CD4-positive, alpha-beta memory T cell (primary cell): ENCODE data around the gene FAM110D. TPM values are rescaled to one million over a fixed set of nuclear protein-coding genes. Genes with fewer than 3 reads are reported as not detected.

Source experiments
- CTCF ChIA-PET: fragments of 350-600 bp; sonication (Branson Sonifier 250); formaldehyde crosslinking; loops from one replicate; lab custom pipeline; 2021; ENCODE audit warnings: inconsistent platforms; ENCODE audit not compliant: partially characterized antibody; lab: Charles Lee
- POLR2A ChIA-PET: fragments of 350-600 bp; sonication (Branson Sonifier 250); formaldehyde crosslinking; loops from one replicate; lab custom pipeline; 2021; ENCODE audit not compliant: partially characterized antibody; lab: Charles Lee
- DNase-seq, 5 donors: peaks; one replicate each; pipeline versions ENCODE4 v3.0.0 to v3.0.0-alpha.2; 2020 to 2022; ENCODE audit warnings: mixed read lengths in 1 of 5
- H3K27ac ChIP-seq: one replicate; pipeline ENCODE4 v1.7.0; 2013; ENCODE audit warnings: low read depth, low read length
- H3K27me3 ChIP-seq: 2 replicates; pipeline ENCODE4 v1.7.0; 2013; ENCODE audit warnings: mild to moderate bottlenecking, low read length, moderate library complexity; ENCODE audit not compliant: insufficient read depth
- H3K36me3 ChIP-seq: 2 replicates; pipeline ENCODE4 v1.7.0; 2013; ENCODE audit warnings: mild to moderate bottlenecking, low read length, moderate library complexity; ENCODE audit not compliant: insufficient read depth
- H3K4me1 ChIP-seq: 2 replicates; pipeline ENCODE4 v1.7.0; 2013; ENCODE audit warnings: mild to moderate bottlenecking, low read length, moderate library complexity; ENCODE audit not compliant: insufficient read depth
- H3K4me3 ChIP-seq, 2 donors: one replicate each; pipeline ENCODE4 v1.7.0; 2013; ENCODE audit warnings: low read length in 2 of 2, mild to moderate bottlenecking in 1 of 2
- H3K9me3 ChIP-seq, 2 donors: one replicate each; pipeline ENCODE4 v1.7.0; 2013; ENCODE audit warnings: low read length in 2 of 2, control low read depth in 1 of 2; ENCODE audit not compliant: control insufficient read depth in 1 of 2
- H3K27ac Mint-ChIP-seq, 7 donors: one replicate each; pipeline ENCODE4 v1.8.0; 2020 to 2021; ENCODE audit warnings: mixed read lengths in 7 of 7, mild to moderate bottlenecking in 6 of 7, inconsistent platforms in 3 of 7, moderate library complexity in 3 of 7
- H3K27me3 Mint-ChIP-seq, 2 donors: one replicate each; pipeline ENCODE4 v1.8.0; 2020 to 2021; ENCODE audit warnings: mixed read lengths in 2 of 2
- H3K36me3 Mint-ChIP-seq, 2 donors: one replicate each; pipeline ENCODE4 v1.8.0; 2020 to 2021; ENCODE audit warnings: mixed read lengths in 2 of 2, inconsistent platforms in 1 of 2, mild to moderate bottlenecking in 1 of 2
- H3K4me1 Mint-ChIP-seq, 4 donors: one replicate each; pipeline ENCODE4 v1.8.0; 2020 to 2021; ENCODE audit warnings: mixed read lengths in 4 of 4, mild to moderate bottlenecking in 1 of 4
- H3K4me3 Mint-ChIP-seq, 8 donors: one replicate each; pipeline ENCODE4 v1.8.0; 2020 to 2021; ENCODE audit warnings: mixed read lengths in 8 of 8, mild to moderate bottlenecking in 7 of 8, moderate library complexity in 6 of 8, inconsistent platforms in 3 of 8
- H3K9me3 Mint-ChIP-seq, 8 donors: one replicate each; pipeline ENCODE4 v1.8.0; 2020 to 2021; ENCODE audit warnings: mixed read lengths in 8 of 8, mild to moderate bottlenecking in 5 of 8, inconsistent platforms in 3 of 8, moderate library complexity in 1 of 8
- intact Hi-C: fragments of 100-400 bp; cut with micrococcal nuclease; formaldehyde crosslinking; loops from one replicate; pipeline ENCODE4 v1.15.1; 2023
- polyA plus RNA-seq, 2 donors: library from polyadenylated mRNA; unstranded; fragments of 300-500 nt; fragmentation: Illumina TruSeq; gene quantifications; one replicate each; pipeline ENCODE4 v1.2.3, GENCODE V29; 2021
- total RNA-seq, 2 experiments: library from RNA; stranded (reverse); gene quantifications; one replicate each; pipeline ENCODE4 v1.2.3, GENCODE V29; 2021

FAM110D gene
- total and polyA plus RNA-seq, 4 experiments from 2014 or later = not detected

- no peaks in the 10 kb centered on the region for H3K27me3 Mint-ChIP-seq
- POLR2A ChIA-PET = interaction anchor here (1.1 to 9.5 kb wide), 4 partner anchors 7 to 163 kb away, joined by 3 to 189 read pairs (median 28); partner anchors contain the start of gene PDIK1L
- Histone ChIP-seq H3K4me3 (no peak overlapping the region), H3K9me3 (no peaks in the 10 kb centered on the region), H3K4me1 (peaks cover 63% of the 10 kb centered on the region), H3K27me3 (no peaks in the 10 kb centered on the region), H3K36me3 (no peaks in the 10 kb centered on the region), H3K27ac (peak overlapping the region; percentile 55)
- CTCF ChIA-PET = interaction anchor here (1.0 to 11.2 kb wide), 3 partner anchors 10 to 26 kb away, joined by 3 to 199 read pairs (median 10); no protein-coding TSS in a partner anchor
- peak overlapping the region in 1 of 8 donors; percentile 56 for H3K4me3 Mint-ChIP-seq
- intact Hi-C loops = loop anchor here (10.0 kb wide), 1 partner anchor 881 kb away; the partner anchor contains the start of gene RSRP1
- H3K27ac Mint-ChIP-seq = peak overlapping the region in 5 of 7 donors; percentile 78 to 99 (median 92)
- H3K36me3 Mint-ChIP-seq = peaks cover 0 to 21% of the 10 kb centered on the region in 2 donors
- DNase-seq = no peak
- no peaks in the 10 kb centered on the region for H3K9me3 Mint-ChIP-seq
- peaks cover 32 to 51% (median 42%) of the 10 kb centered on the region in 4 donors for H3K4me1 Mint-ChIP-seq
Measured at GRCh38 chr1:26125382-26125781, 33.5 kb upstream of the FAM110D start.

GRCh38 chr1:26125946-26126320, 32.9 kb upstream of the FAM110D start:
- ChIA-PET POLR2A (interaction anchor here (0.6 to 9.5 kb wide), 19 partner anchors 8 to 774 kb away, joined by 3 to 189 read pairs (median 5); partner anchors contain the start of genes CEP85, GPATCH3, MAN1C1 and PDIK1L), CTCF (interaction anchor here (1.3 to 11.2 kb wide), 9 partner anchors 11 to 291 kb away, joined by 3 to 199 read pairs (median 7); partner anchors contain the start of genes PDIK1L and ZNF593)
- no peak for DNase-seq
- peaks cover 0 to 21% of the 10 kb centered on the region in 2 donors for H3K36me3 Mint-ChIP-seq
- H3K27ac Mint-ChIP-seq = peak overlapping the region; percentile 83 to 99 (median 96)
- peak overlapping the region; percentile 79 to 92 (median 86) for H3K4me3 Mint-ChIP-seq
- no peaks in the 10 kb centered on the region for H3K27me3 Mint-ChIP-seq
- no peaks in the 10 kb centered on the region for H3K36me3 ChIP-seq
- peaks cover 32 to 51% (median 42%) of the 10 kb centered on the region in 4 donors for H3K4me1 Mint-ChIP-seq
- H3K4me3 ChIP-seq = peak overlapping the region in 1 of 2 donors; percentile 14
- peaks cover 63% of the 10 kb centered on the region for H3K4me1 ChIP-seq
- H3K27me3 ChIP-seq = no peaks in the 10 kb centered on the region
- H3K27ac ChIP-seq = peak overlapping the region; percentile 55
- no peaks in the 10 kb centered on the region for H3K9me3 Mint-ChIP-seq
- no peaks in the 10 kb centered on the region for H3K9me3 ChIP-seq
- intact Hi-C loops = loop anchor here (1.0 to 10.0 kb wide), 3 partner anchors 15 to 881 kb away; partner anchors contain the start of genes PDIK1L and RSRP1

GRCh38 chr1:26126321-26127084, 32.4 kb upstream of the FAM110D start:
- ChIA-PET CTCF (interaction anchor here (1.0 to 11.2 kb wide), 13 partner anchors 11 to 291 kb away, joined by 3 to 199 read pairs (median 4); partner anchors contain the start of genes CEP85, PDIK1L and ZNF593), POLR2A (interaction anchor here (0.6 to 9.5 kb wide), 24 partner anchors 9 to 1867 kb away, joined by 3 to 189 read pairs (median 4); partner anchors contain the start of genes CD52, CEP85, DHDDS and GPATCH3)
- no peaks in the 10 kb centered on the region for H3K9me3 Mint-ChIP-seq

GRCh38 chr1:26127235-26128163, 31.4 kb upstream of the FAM110D start:
- Mint-ChIP-seq H3K36me3 (peaks cover 0 to 10% of the 10 kb centered on the region in 2 donors), H3K9me3 (no peaks in the 10 kb centered on the region), H3K4me3 (peak overlapping the region; percentile 79 to 92 (median 86)), H3K27ac (peak overlapping the region; percentile 44 to 99 (median 83)), H3K27me3 (no peaks in the 10 kb centered on the region), H3K4me1 (peaks cover 31 to 51% (median 41%) of the 10 kb centered on the region in 4 donors)
- Histone ChIP-seq H3K9me3 (no peaks in the 10 kb centered on the region), H3K4me1 (peaks cover 57% of the 10 kb centered on the region), H3K4me3 (peak overlapping the region in 1 of 2 donors; percentile 47), H3K27me3 (no peaks in the 10 kb centered on the region), H3K36me3 (no peaks in the 10 kb centered on the region), H3K27ac (peak overlapping the region; percentile 12)
- intact Hi-C loops = loop anchor here (10.0 kb wide), 1 partner anchor 883 kb away; the partner anchor contains the start of gene RSRP1
- ChIA-PET CTCF (interaction anchor here (1.0 to 11.2 kb wide), 12 partner anchors 12 to 290 kb away, joined by 3 to 199 read pairs (median 4); partner anchors contain the start of genes CEP85, PDIK1L and ZNF593), POLR2A (interaction anchor here (0.6 to 9.5 kb wide), 15 partner anchors 10 to 1866 kb away, joined by 3 to 189 read pairs (median 6); partner anchors contain the start of genes CEP85, DHDDS, GPATCH3 and PDIK1L)
- no peak for DNase-seq

More at GRCh38 chr1:26126321-26127084, 32.4 kb upstream of the FAM110D start:
- Histone ChIP-seq H3K9me3 (no peaks in the 10 kb centered on the region), H3K27ac (peak overlapping the region; percentile 55), H3K4me3 (peak overlapping the region in 1 of 2 donors; percentile 47), H3K4me1 (peaks cover 63% of the 10 kb centered on the region), H3K36me3 (no peaks in the 10 kb centered on the region), H3K27me3 (no peaks in the 10 kb centered on the region)
- Mint-ChIP-seq H3K36me3 (peaks cover 0 to 19% of the 10 kb centered on the region in 2 donors), H3K27me3 (no peaks in the 10 kb centered on the region), H3K4me1 (peaks cover 32 to 51% (median 42%) of the 10 kb centered on the region in 4 donors), H3K27ac (peak overlapping the region; percentile 83 to 99 (median 96)), H3K4me3 (peak overlapping the region; percentile 79 to 92 (median 86))
- DNase-seq = peak; percentile 86 to 94 (median 90)
- intact Hi-C loops = loop anchor here (1.0 to 10.0 kb wide), 3 partner anchors 15 to 882 kb away; partner anchors contain the start of genes PDIK1L and RSRP1

- H3K4me1 Mint-ChIP-seq = peaks cover 22 to 36% (median 30%) of the 10 kb centered on the region in 4 donors
- no peaks in the 10 kb centered on the region for H3K27me3 Mint-ChIP-seq
- H3K36me3 Mint-ChIP-seq = no peaks in the 10 kb centered on the region
- DNase-seq = no peak
- no peaks in the 10 kb centered on the region for H3K36me3 ChIP-seq
- H3K27ac Mint-ChIP-seq = no peak overlapping the region
- ChIA-PET POLR2A (interaction anchor here (1.6 to 9.5 kb wide), 2 partner anchors 18 to 249 kb away, joined by 4 to 189 read pairs; partner anchors contain the start of gene PDIK1L), CTCF (interaction anchor here (0.8 to 11.2 kb wide), 5 partner anchors 12 to 1025 kb away, joined by 3 to 199 read pairs (median 4); partner anchors contain the start of gene SLC9A1)
- H3K4me3 ChIP-seq = no peak overlapping the region
- H3K9me3 Mint-ChIP-seq = peaks cover 0 to 1% (median 0%) of the 10 kb centered on the region in 8 donors
- no peaks in the 10 kb centered on the region for H3K9me3 ChIP-seq
- peak overlapping the region in 1 of 8 donors; percentile 49 for H3K4me3 Mint-ChIP-seq
- intact Hi-C loops = loop anchor here (10.0 kb wide), 1 partner anchor 885 kb away; the partner anchor contains the start of gene RSRP1
- H3K4me1 ChIP-seq = peaks cover 37% of the 10 kb centered on the region
- H3K27me3 ChIP-seq = no peaks in the 10 kb centered on the region
- no peak overlapping the region for H3K27ac ChIP-seq
Measured at GRCh38 chr1:26129778-26130177, 29.1 kb upstream of the FAM110D start.

GRCh38 chr1:26130695-26131094, 28.2 kb upstream of the FAM110D start:
- POLR2A ChIA-PET = interaction anchor here (0.6 kb wide), 2 partner anchors 10 to 264 kb away, joined by 3 to 4 read pairs; no protein-coding TSS in a partner anchor
- H3K27ac Mint-ChIP-seq = no peak overlapping the region

More at GRCh38 chr1:26130695-26131094, 28.2 kb upstream of the FAM110D start:
- H3K36me3 Mint-ChIP-seq = no peaks in the 10 kb centered on the region
- DNase-seq = no peak
- Histone ChIP-seq H3K9me3 (no peaks in the 10 kb centered on the region), H3K36me3 (no peaks in the 10 kb centered on the region), H3K4me3 (no peak overlapping the region), H3K4me1 (peaks cover 28% of the 10 kb centered on the region), H3K27me3 (no peaks in the 10 kb centered on the region), H3K27ac (no peak overlapping the region)
- H3K4me1 Mint-ChIP-seq = peaks cover 19 to 30% (median 26%) of the 10 kb centered on the region in 4 donors
- peaks cover 0 to 1% (median 0%) of the 10 kb centered on the region in 8 donors for H3K9me3 Mint-ChIP-seq
- intact Hi-C loops = no loop called here
- no peak overlapping the region for H3K4me3 Mint-ChIP-seq
- CTCF ChIA-PET = interaction anchor here (1.3 to 11.2 kb wide), 3 partner anchors 12 to 27 kb away, joined by 4 to 199 read pairs (median 4); no protein-coding TSS in a partner anchor
- H3K27me3 Mint-ChIP-seq = no peaks in the 10 kb centered on the region
